HFFc6 (cell line): ENCODE data around the gene OSBPL2. TPM values are rescaled to one million over a fixed set of nuclear protein-coding genes. Genes with fewer than 3 reads are reported as not detected.

Experiments used
- DNase-seq: peaks from one replicate; pipeline ENCODE4 v3.0.0-alpha.2; 2018
- H3K27ac Mint-ChIP-seq: 2 replicates; pipeline ENCODE4 v1.8.0; 2020; ENCODE audit warnings: mild to moderate bottlenecking, mixed read lengths
- H3K27me3 Mint-ChIP-seq: 2 replicates; pipeline ENCODE4 v1.8.0; 2021; ENCODE audit warnings: mild to moderate bottlenecking, moderate library complexity, mixed read lengths; ENCODE audit not compliant: insufficient read depth
- H3K36me3 Mint-ChIP-seq: 2 replicates; pipeline ENCODE4 v1.8.0; 2021; ENCODE audit warnings: low read depth, mixed read lengths
- H3K4me1 Mint-ChIP-seq: 2 replicates; pipeline ENCODE4 v1.8.0; 2020; ENCODE audit warnings: low read depth, mixed read lengths
- H3K4me3 Mint-ChIP-seq: 2 replicates; pipeline ENCODE4 v1.8.0; 2020; ENCODE audit warnings: mild to moderate bottlenecking, moderate library complexity, mixed read lengths
- H3K9me3 Mint-ChIP-seq: 2 replicates; pipeline ENCODE4 v1.8.0; 2020; ENCODE audit warnings: mild to moderate bottlenecking, mixed read lengths
- CTCF ChIP-seq: fragments of 200-600 bp; sonication (generic); IDR thresholded peaks from 2 replicates; pipeline ENCODE4 v1.5.0; 2021; ENCODE audit warnings: antibody characterized with exemption, mild to moderate bottlenecking
- total RNA-seq, 6 experiments: library from RNA; stranded (reverse); fragmentation: NEBNext Ultra II Directional; extraction: Animal tissue kit (Norgen Biotek cat#: 25700); gene quantifications; 2 replicates in 1 of 6; 3 replicates in 5 of 6; pipeline ENCODE4 v1.2.3, GENCODE V29; 2021

OSBPL2 gene
- total RNA-seq, 6 experiments from 2014 or later, result 32.2 to 37.6 (median 33.5) TPM

- H3K27ac Mint-ChIP-seq, result no peak overlapping the region
- TF ChIP-seq CTCF, result no peak
Measured at GRCh38 chr20:62269871-62270270, 31.6 kb downstream of the OSBPL2 start.

GRCh38 chr20:62272200-62272599 is 33.9 kb downstream of the OSBPL2 start:
- Mint-ChIP-seq H3K27me3 (no peaks in the 10 kb centered on the region; the same call in 1 of the 2 replicates), H3K36me3 (peaks cover 9% of the 10 kb centered on the region; the same call in 1 of the 2 replicates), H3K4me1 (no peaks in the 10 kb centered on the region), H3K27ac (no peak overlapping the region), H3K4me3 (no peak overlapping the region), H3K9me3 (no peaks in the 10 kb centered on the region)
- DNase-seq, result no peak
- TF ChIP-seq CTCF, result no peak

More at GRCh38 chr20:62269871-62270270, 31.6 kb downstream of the OSBPL2 start:
- H3K27me3 Mint-ChIP-seq, result no peaks in the 10 kb centered on the region; the same call in 1 of the 2 replicates
- peaks cover 5% of the 10 kb centered on the region for H3K9me3 Mint-ChIP-seq
- no peak overlapping the region for H3K4me3 Mint-ChIP-seq
- DNase-seq, result no peak
- no peaks in the 10 kb centered on the region for H3K4me1 Mint-ChIP-seq
- peaks cover 9% of the 10 kb centered on the region for H3K36me3 Mint-ChIP-seq

- Mint-ChIP-seq H3K9me3 (no peaks in the 10 kb centered on the region), H3K4me3 (no peak overlapping the region), H3K36me3 (peaks cover 9% of the 10 kb centered on the region; the same call in 1 of the 2 replicates), H3K4me1 (no peaks in the 10 kb centered on the region), H3K27me3 (no peaks in the 10 kb centered on the region; the same call in 1 of the 2 replicates), H3K27ac (no peak overlapping the region)
- no peak for TF ChIP-seq CTCF
- DNase-seq, result no peak
Measured at GRCh38 chr20:62273416-62273815, 35.1 kb downstream of the OSBPL2 start.

- no peak overlapping the region for H3K27ac Mint-ChIP-seq
- DNase-seq, result no peak
- no peaks in the 10 kb centered on the region for H3K4me1 Mint-ChIP-seq
- no peaks in the 10 kb centered on the region for H3K9me3 Mint-ChIP-seq
- H3K36me3 Mint-ChIP-seq, result peaks cover 9% of the 10 kb centered on the region; the same call in 1 of the 2 replicates
- H3K27me3 Mint-ChIP-seq, result no peaks in the 10 kb centered on the region
- no peak overlapping the region for H3K4me3 Mint-ChIP-seq
- no peak for TF ChIP-seq CTCF
Measured at GRCh38 chr20:62274332-62274950, 36.1 kb downstream of the OSBPL2 start.

GRCh38 chr20:62275219-62275618 is 36.9 kb downstream of the OSBPL2 start:
- no peaks in the 10 kb centered on the region for H3K27me3 Mint-ChIP-seq
- H3K4me3 Mint-ChIP-seq, result no peak overlapping the region
- H3K4me1 Mint-ChIP-seq, result no peaks in the 10 kb centered on the region
- DNase-seq, result no peak
- peaks cover 9% of the 10 kb centered on the region; the same call in 1 of the 2 replicates for H3K36me3 Mint-ChIP-seq
- H3K27ac Mint-ChIP-seq, result no peak overlapping the region
- no peak for TF ChIP-seq CTCF
- H3K9me3 Mint-ChIP-seq, result no peaks in the 10 kb centered on the region
